Esophagus (tissue), 2 donors: Measurements from ENCODE around the gene ACSL6. TPM values are rescaled to one million over a fixed set of nuclear protein-coding genes. Genes with fewer than 3 reads are reported as not detected.

ENCODE experiments used
- H3K27ac ChIP-seq, 2 donors: one replicate each; pipeline ENCODE4 v1.5.1; 2013; ENCODE audit warnings: low read depth in 2 of 2, mild to moderate bottlenecking in 2 of 2, inconsistent platforms in 1 of 2, low read length in 1 of 2, moderate library complexity in 1 of 2
- H3K27me3 ChIP-seq, 2 donors: one replicate each; pipeline ENCODE4 v1.6.1; 2013; ENCODE audit warnings: low read length in 2 of 2, control low read depth in 1 of 2, mild to moderate bottlenecking in 1 of 2; ENCODE audit not compliant: insufficient read depth in 2 of 2, control insufficient read depth in 1 of 2
- H3K36me3 ChIP-seq, 2 donors: one replicate each; pipeline ENCODE4 v1.6.1; 2013; ENCODE audit warnings: low read length in 1 of 2; ENCODE audit not compliant: control insufficient read depth in 2 of 2, insufficient read depth in 2 of 2
- H3K4me1 ChIP-seq, 2 donors: one replicate each; pipeline ENCODE4 v1.6.1; 2013; ENCODE audit warnings: low read length in 1 of 2; ENCODE audit not compliant: control insufficient read depth in 2 of 2, insufficient read depth in 2 of 2
- H3K4me3 ChIP-seq, 2 donors: one replicate each; pipeline ENCODE4 v1.5.1; 2013; ENCODE audit warnings: low read length in 2 of 2, mild to moderate bottlenecking in 2 of 2, low read depth in 1 of 2, moderate library complexity in 1 of 2
- H3K9me3 ChIP-seq, 2 donors: one replicate each; pipeline ENCODE4 v1.6.1; 2013; ENCODE audit warnings: mild to moderate bottlenecking in 2 of 2, low read depth in 1 of 2, low read length in 1 of 2, moderate library complexity in 1 of 2; ENCODE audit not compliant: control insufficient read depth in 2 of 2, insufficient read depth in 1 of 2
- WGBS, 2 donors: extraction: QIAGEN DNeasy Blood & Tissue Kit; methylation state at CpG; one replicate each; pipeline ENCODE4 v1.1.7; 2013; 5-methylcytosine and 5-hydroxymethylcytosine counted together
- polyA plus RNA-seq, 2 donors: library from polyadenylated mRNA; stranded (reverse); fragments of 200-250 nt; gene quantifications; one replicate each; pipeline ENCODE4 v1.2.3, GENCODE V29; 2013
- donor health status: healthy with polysubstance abuse.
- donor health status: Bipolar disorder and iron deficiency.

ACSL6 gene
- polyA plus RNA-seq, 2 donors: 0.28 to 0.29 TPM

DNA sequence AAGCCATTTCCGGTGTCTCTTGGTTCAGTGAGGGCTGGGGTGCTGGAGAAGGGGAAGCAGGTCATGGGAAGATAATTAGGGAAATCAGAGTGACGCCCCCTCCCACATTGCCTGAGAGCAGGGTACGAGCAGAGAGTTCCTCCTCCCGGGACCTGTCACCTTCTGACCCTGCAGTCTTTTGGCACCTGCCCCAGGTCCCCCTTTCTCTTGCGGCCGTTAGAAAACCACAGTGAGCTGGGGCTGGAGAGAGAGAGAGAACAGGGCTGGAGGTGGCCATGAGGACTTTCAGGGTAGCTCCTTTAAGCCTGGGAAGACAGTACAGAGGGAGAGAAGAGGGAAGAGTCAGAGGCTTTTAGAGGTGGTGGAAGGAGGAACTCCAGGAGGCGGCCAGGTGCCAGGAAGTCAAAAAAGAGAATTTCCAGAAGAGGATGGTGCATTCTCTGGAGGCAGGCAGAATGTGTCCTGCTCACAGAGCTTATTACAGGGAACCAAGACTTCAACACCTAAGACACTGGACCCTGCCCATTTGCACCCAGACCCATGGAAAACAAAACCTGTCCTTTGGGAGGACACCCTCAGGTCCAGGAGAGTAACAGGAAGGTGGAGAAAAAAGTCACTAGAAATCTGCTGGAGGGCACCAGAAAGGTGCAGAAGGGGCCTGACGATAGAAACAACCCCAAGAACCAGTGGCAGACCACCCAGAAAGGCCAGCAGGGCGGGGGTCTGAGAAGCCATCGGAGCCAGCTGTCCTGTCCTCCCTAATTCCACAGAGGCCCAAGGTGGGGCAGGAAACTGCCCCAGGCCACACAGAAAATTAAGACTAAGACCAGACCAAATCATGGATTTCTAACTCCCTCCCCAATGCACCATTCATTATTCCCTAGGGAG lies 6.5 kb upstream of the ACSL6 start:
- H3K36me3 ChIP-seq: no peaks in the 10 kb centered on the region
- H3K4me3 ChIP-seq: no peak overlapping the region
- no peaks in the 10 kb centered on the region for H3K27me3 ChIP-seq
- peaks cover 0 to 2% of the 10 kb centered on the region in 2 donors for H3K4me1 ChIP-seq
- WGBS, 2 donors: 35 to 39% methylated on average over 10 of the region's 10 CpGs
- H3K27ac ChIP-seq: no peak overlapping the region
- no peaks in the 10 kb centered on the region for H3K9me3 ChIP-seq

DNA sequence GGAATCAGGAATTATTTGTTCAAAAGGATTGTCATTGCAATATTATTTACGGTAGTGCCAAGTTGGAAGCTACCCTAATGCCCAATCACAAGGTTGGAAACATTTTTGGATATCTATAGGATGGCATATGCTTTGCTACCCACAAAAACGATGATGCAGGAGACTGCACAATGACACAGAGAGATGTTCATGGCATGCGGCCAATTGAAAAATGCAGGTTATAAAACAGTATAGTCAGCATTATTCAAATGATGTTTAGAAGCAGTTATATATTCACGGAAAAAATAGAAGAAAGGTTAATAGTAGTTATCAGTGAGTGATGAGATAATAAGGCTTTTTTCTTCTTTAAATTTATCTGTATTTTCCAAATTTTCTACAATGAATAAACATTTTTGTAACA lies 5.9 kb upstream of the ACSL6 start:
- WGBS, 2 donors: 29 to 31% methylated on average over 4 of the region's 4 CpGs

DNA sequence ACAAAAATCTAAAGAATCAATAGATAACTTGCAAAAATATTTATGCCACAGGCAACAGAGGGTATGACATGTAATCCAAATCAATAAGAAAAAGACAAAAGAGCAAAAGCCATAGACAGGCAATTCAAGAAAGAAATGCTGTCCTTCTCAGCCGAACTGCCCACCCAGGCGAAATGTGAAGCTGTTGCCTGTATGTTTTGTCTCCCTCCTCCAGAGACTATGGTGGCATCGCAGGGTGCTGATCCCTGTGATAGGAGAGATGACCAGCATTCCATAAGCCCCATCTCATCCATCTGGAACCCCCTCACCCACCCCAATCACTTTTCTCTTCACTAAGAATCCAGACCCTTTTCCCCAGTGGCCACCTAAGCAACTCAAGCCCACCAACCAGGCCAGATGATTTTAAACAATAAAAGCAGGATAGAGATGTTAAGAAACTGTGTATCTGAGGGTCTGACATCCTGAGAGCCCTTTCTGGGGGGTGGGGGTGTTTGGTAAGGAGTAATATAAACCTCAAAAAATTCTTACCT lies 5.3 kb upstream of the ACSL6 start:
- H3K4me1 ChIP-seq: peaks cover 0 to 2% of the 10 kb centered on the region in 2 donors
- H3K9me3 ChIP-seq: no peaks in the 10 kb centered on the region
- 83 to 89% methylated on average over 3 of the region's 3 CpGs for WGBS, 2 donors
- no peaks in the 10 kb centered on the region for H3K27me3 ChIP-seq
- H3K4me3 ChIP-seq: no peak overlapping the region
- no peaks in the 10 kb centered on the region for H3K36me3 ChIP-seq
- no peak overlapping the region for H3K27ac ChIP-seq

More for the DNA sequence above, 5.9 kb upstream of the ACSL6 start:
- no peak overlapping the region for H3K4me3 ChIP-seq
- H3K36me3 ChIP-seq: no peaks in the 10 kb centered on the region
- H3K27ac ChIP-seq: no peak overlapping the region
- H3K27me3 ChIP-seq: no peaks in the 10 kb centered on the region
- no peaks in the 10 kb centered on the region for H3K9me3 ChIP-seq
- peaks cover 0 to 2% of the 10 kb centered on the region in 2 donors for H3K4me1 ChIP-seq

DNA sequence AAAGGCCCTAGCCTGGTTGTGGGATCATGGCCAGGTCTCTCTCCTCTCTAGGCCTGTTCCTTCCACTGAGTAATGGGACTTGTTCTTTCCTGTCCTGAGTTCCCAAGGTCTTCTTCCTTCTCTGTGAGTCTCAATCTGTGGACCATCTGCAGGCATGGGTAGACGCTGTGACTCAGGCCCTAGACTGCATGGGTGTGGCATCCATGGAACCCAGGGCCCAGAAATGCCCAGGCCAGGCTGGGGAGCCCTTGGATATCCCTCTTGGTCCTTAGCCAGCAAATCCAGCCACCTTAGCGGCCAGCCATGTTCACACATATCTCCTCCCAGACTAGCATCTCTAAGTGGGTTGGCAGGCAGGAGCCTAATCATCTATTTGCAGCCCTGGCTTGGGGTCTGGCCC lies 2.3 kb upstream of the ACSL6 start:
- no peak overlapping the region for H3K4me3 ChIP-seq
- no peaks in the 10 kb centered on the region for H3K27me3 ChIP-seq
- WGBS, 2 donors: 83 to 86% methylated on average over 2 of the region's 2 CpGs
- no peaks in the 10 kb centered on the region for H3K9me3 ChIP-seq
- H3K4me1 ChIP-seq: peaks cover 0 to 3% of the 10 kb centered on the region in 2 donors
- no peak overlapping the region for H3K27ac ChIP-seq
- no peaks in the 10 kb centered on the region for H3K36me3 ChIP-seq

DNA sequence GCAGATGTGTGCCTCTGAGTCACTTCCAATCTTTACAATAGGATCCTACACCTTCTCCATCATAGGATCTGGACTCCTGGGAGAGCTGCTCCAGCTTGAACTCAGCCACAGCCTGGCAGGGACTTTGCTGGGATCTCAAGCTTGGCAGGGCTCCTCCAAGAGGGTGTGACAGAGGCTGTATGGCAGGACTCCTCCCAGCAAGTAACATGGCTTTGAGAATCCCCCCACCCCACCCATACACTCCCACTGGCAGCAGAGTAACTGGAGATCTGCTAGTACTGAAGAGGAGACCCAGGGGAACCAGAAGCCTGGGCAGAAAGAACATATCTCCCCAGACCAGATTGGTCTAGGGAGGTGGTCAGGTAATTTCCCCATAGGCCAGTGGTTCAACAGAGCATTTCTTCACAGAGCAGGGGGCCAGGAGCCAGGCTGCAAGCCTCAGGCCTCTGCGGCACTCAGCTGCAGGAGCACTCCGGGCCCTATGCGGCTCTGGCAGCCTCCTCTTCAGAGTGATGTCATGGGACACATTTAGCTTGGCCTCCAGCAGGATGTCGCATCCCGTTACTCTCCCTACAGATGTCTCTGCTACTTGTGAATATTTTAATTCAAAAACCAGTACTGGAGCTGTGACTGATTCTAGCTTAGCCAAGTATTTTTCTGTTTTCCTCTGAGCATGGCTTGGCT lies 1.7 kb upstream of the ACSL6 start:
- no peaks in the 10 kb centered on the region for H3K27me3 ChIP-seq

DNA sequence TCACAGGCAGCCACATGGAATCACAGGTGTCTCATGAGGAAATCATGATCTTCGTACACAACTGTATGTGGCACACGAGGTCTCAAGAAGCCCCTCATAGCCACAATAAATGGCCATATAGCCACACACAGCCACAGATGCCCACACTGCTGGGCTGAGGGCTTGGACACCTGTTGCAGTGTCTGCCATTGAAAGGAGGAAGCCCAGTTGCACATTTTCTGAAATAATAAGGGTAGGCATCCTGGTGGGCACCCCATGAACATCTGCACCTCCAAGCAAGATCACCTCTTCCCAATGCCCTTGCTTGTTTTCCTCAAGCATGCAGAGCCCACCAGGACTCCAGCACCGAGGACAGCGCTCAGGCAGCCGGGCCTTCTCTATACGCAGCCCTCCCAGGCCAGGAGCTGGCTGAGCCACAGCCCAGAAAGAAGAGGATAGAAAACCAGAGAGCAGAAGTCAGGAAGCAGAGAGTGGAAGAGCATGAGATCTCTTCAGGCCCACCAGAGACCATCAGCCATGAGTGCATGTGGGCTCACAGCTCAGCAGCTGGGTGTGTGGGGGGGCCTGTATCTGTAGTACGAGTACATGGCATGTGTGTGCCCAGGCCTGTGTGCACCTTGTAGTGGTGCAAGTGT lies 1.0 kb upstream of the ACSL6 start:
- Histone ChIP-seq H3K36me3 (no peaks in the 10 kb centered on the region), H3K27ac (no peak overlapping the region), H3K4me1 (peaks cover 0 to 3% of the 10 kb centered on the region in 2 donors), H3K27me3 (no peaks in the 10 kb centered on the region), H3K9me3 (no peaks in the 10 kb centered on the region), H3K4me3 (peak overlapping the region in 1 of 2 donors; percentile 54)
- 42 to 56% methylated on average over 7 of the region's 7 CpGs for WGBS, 2 donors

More for the DNA sequence above, 1.7 kb upstream of the ACSL6 start:
- Histone ChIP-seq H3K9me3 (no peaks in the 10 kb centered on the region), H3K4me1 (peaks cover 0 to 3% of the 10 kb centered on the region in 2 donors), H3K4me3 (no peak overlapping the region), H3K27ac (no peak overlapping the region), H3K36me3 (no peaks in the 10 kb centered on the region)
- 82% methylated on average over 5 of the region's 5 CpGs for whole genome bisulfite sequencing, 2 donors

DNA sequence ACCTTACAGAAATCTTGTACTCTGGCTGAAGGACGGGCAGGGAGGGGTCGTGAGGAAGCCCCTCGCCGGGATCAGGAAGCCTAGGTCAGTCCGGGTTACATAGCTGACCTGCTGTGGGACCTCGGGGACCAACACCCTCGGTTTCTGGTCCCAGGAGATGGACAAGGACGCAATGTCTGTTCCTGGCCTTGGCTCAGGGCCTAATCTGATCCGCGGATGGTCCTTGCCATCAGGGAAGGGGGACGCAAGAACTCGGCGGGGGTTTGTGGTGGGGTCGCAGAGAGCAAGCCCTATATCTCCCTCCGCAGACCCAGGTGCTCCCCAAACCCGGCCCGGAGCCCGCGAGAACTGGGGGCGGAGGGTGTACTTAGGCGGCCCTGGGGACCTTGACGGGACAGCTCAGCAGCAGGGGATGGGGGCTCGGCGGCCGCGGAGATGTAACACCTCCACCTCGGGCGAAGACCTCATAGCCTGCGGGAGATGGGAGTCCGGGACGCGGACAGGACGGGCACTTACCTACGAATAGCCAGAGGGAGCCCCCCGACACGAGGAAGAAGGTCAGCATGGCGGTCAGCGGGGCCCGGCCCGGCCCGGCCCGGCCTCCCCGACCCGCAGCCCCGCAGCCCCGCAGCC lies 353 bp downstream of the ACSL6 start:
- Histone ChIP-seq H3K4me3 (peak overlapping the region; percentile 54), H3K4me1 (peaks cover 0 to 3% of the 10 kb centered on the region in 2 donors), H3K27me3 (no peaks in the 10 kb centered on the region), H3K36me3 (no peaks in the 10 kb centered on the region), H3K27ac (no peak overlapping the region), H3K9me3 (no peaks in the 10 kb centered on the region)
- WGBS, 2 donors: 9 to 10% methylated on average over 33 to 46 of the region's 46 CpGs

DNA sequence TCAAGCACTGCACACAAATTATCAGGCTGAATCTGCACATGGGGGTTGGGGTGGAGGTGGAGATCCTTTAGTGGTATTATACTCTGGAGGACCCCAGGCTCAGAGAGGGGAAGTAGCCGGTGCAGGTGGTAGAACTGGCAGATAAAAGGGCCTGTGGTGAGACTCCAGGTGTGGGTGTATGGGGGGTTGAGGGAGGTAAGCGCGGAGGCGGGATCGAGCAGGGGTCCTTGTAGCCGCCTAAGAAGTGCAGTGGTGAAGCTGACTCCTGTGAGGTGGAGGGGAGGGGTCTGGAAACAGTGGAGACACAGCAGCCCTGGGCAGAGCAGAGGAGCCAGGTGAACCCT lies 841 bp downstream of the ACSL6 start:
- Histone ChIP-seq H3K27ac (no peak overlapping the region), H3K27me3 (no peaks in the 10 kb centered on the region), H3K4me1 (peaks cover 0 to 3% of the 10 kb centered on the region in 2 donors), H3K9me3 (no peaks in the 10 kb centered on the region), H3K36me3 (no peaks in the 10 kb centered on the region), H3K4me3 (no peak overlapping the region)
- WGBS, 2 donors: 73 to 75% methylated on average over 6 of the region's 6 CpGs

DNA sequence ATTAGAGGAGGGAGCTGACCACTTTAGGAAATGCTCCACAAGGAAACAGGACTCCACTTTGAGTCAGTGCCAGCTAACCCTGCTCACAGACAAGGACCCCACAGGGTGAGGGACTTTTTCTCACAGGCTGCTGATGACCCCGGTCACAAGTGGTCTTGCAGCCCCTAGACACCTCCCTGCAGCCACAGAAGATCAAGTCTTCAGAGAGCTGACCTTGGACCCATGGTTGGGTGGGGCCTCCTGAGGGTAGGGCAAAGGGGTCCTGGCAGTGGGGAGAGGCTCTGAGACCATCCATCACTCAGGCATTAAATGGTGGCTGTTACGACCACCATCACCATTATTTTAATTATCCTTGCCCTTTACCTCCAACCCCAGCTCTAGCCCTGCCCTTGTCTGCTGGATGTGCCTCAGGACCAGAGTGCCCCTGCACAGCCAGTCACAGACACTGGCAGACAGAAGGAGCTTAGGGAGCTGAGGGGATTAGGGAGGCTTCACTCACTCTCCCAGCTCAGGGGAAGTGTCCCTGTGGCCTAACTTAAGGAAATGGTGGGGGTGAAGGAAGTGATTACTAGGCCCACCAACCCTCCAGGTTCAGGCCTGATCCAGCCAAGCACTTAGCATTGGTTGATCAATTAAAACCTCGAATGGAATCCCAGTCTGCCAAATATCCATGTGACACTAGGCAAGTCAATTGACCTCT lies 1.6 kb downstream of the ACSL6 start:
- no peaks in the 10 kb centered on the region for H3K27me3 ChIP-seq
- no peak overlapping the region for H3K27ac ChIP-seq
- no peaks in the 10 kb centered on the region for H3K36me3 ChIP-seq
- no peak overlapping the region for H3K4me3 ChIP-seq
- no peaks in the 10 kb centered on the region for H3K9me3 ChIP-seq
- peaks cover 0 to 3% of the 10 kb centered on the region in 2 donors for H3K4me1 ChIP-seq
- 76 to 77% methylated on average over 3 of the region's 3 CpGs for WGBS, 2 donors
